HG03175 (cell line): ENCODE results near the gene PIGH.
"Not testable (repeated sequence)": the region's sequence is repeated elsewhere in the genome, so short reads cannot be mapped to it uniquely, and the experiment has no call there.

Experiments
- ATAC-seq: cut with Tn5 transposase; IDR thresholded peaks from one replicate; pipeline ENCODE4 v1.9.1; 2021; ENCODE audit warnings: mild to moderate bottlenecking, moderate library complexity; ENCODE audit not compliant: unreplicated experiment

The PIGH gene

GRCh38 chr14:67555518-67556090, 44.5 kb downstream of the PIGH start:
- no peak for ATAC-seq

DNA sequence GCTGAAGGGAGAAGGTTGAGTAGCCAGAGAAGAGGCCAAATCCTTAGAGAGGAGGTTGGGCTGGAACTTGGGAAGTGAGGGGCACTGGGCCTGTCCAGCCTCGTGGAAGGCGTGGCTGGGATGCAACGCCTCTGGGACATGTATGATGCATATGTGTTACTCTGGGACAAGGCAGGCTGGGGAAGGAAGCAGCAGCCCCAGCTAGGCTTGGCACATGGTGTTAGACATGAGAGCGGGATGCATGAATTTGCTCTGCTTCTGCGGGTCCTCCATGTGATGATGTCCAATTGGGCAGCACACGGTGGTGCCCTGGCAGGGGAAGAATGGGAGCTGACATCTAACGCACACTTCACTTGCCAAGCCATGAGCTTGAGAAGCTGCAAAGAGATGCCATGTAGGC, 45.7 kb downstream of the PIGH start:
- no peak for ATAC-seq

DNA sequence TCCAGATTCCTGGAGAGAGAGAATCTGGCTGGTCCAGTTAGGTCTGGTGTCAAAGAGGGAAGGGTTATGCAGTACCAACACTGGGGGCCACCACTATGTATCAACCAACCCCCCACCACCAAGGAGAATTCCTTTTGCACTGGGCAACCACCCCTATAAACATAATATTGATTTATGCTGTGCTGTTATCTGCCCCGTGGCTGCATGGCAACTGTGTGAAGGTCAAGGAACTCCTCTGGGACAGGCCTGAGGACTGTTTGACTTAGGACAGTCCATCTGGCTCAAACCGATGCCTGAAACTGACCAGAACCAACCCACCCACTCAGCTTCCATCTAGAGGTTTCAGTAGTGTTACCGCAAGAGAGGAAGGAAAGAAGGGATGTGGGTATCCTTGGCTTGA, 46.5 kb downstream of the PIGH start:
- ATAC-seq: no peak

GRCh38 chr14:67551940-67552339, 48.1 kb downstream of the PIGH start:
- ATAC-seq: no peak

GRCh38 chr14:67551123-67551522, 48.9 kb downstream of the PIGH start:
- ATAC-seq: no peak

- ATAC-seq: no peak
These were observed 50.3 kb downstream of the PIGH start for GRCh38 chr14:67549734-67550133.

GRCh38 chr14:67547224-67547780, 52.8 kb downstream of the PIGH start:
- ATAC-seq: no peak

DNA sequence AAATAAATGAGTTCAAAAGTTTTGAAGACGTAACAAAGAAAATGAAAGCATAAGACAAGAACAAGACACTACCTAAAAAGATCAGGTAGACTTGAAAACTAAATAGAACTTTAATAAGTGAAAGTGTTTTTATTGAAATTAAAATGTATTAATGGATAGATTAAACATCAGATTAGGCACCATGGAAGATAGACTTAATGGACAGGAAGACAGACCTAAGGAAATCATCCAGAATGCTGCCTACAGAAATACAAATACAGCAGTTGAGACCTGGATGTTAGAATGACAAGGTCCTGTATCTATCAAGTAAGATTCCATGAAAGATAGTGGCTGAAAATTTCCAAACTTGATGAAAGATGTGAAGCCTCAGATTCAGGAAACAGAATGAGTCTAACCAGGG, 55.5 kb downstream of the PIGH start:
- no peak for ATAC-seq

DNA sequence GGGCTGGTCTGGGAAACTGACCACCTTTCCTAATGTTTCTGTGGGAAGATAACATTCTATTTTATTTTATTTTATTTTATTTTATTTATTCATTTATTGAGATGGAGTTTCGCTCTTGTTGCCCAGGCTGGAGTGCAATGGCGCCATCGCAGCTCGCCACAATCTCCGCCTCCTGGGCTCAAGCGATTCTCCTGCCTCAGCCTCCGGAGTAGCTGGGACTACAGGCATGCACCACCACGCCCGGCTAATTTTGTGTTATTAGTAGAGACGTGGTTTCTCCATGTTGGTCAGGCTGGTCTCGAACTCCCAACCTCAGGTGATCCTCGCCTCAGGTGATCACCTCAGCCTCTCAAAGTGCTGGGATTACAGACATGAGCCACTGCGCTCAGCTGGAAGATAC, 57.4 kb downstream of the PIGH start:
- not testable (repeated sequence) for ATAC-seq

DNA sequence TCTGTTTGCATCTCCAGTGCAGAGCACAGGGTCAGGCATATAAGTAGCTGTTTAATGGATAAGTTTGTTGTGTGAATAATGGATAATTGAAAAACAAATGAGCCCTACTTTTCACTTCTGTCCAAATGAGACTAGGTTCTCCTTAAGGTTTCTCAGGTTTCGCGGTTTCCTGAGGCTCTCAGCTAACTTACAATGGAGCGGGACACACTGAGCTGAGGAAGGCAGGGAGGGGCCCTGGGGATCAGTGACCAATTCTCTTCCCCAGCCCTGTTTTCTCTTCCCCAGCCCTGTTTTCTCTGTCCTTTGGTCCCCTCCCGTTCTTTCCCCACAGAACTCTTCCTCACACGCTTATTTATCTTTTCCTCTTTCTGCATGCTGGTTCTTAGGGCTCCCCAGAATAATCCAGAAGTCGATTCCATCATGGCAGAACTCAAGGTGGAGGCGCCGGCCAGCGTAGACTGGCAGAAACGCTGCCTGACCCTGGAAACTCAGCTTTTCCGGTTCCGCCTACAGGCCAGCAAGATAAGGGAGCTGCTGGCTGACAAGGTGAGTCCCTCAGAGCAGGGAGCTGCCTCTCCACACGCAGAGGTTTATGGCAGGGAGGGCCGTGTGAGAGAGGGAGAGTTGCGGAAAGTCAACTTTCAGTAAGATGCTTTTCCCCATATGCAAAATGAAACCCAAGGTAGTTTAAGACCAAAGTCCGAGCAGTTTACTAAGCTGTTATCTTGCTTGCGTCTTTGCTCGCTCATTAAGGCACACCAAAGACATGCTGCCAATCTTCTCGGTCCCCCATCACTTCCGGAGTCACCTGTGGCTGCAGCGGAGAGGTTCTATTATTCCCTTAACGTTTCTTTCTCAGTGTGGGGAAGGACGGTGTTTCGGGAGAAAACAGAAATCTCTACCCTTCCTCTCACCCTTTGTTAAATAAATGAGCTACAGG, 58.4 kb downstream of the PIGH start:
- ATAC-seq: no peak
